SU-DHL-6 (cell line): Measurements from ENCODE around the gene EEF1AKMT3.

Experiments
- H2AFZ ChIP-seq: fragments of 200-600 bp; sonication (generic); 2 replicates; pipeline ENCODE4 v1.6.1; 2014; ENCODE audit warnings: low read depth, mild to moderate bottlenecking, moderate library complexity, mixed read lengths, antibody characterized with exemption, low read length; ENCODE audit not compliant: severe bottlenecking
- H3F3A ChIP-seq: fragments of 200-600 bp; shearing (Covaris generic); 2 replicates; pipeline ENCODE4 v1.6.0; 2016; ENCODE audit warnings: antibody characterized with exemption, mild to moderate bottlenecking; ENCODE audit not compliant: insufficient read depth
- H3K27ac ChIP-seq: fragments of 200-600 bp; sonication (generic); 2 replicates; pipeline ENCODE4 v1.5.1; 2016; ENCODE audit warnings: low read depth, mild to moderate bottlenecking, low read length, moderate library complexity, mixed read lengths
- H3K27me3 ChIP-seq: fragments of 200-600 bp; sonication (generic), shearing (Covaris generic); 2 replicates; pipeline ENCODE4 v1.6.0; 2014; ENCODE audit warnings: mild to moderate bottlenecking, low read length
- H3K36me3 ChIP-seq: fragments of 200-600 bp; sonication (generic); 2 replicates; pipeline ENCODE4 v1.6.1; 2014; ENCODE audit warnings: mild to moderate bottlenecking, low read length, mixed read lengths
- H3K4me2 ChIP-seq: fragments of 300-600, 200-600 bp; shearing (Covaris generic), sonication (generic); 2 replicates; pipeline ENCODE4 v1.6.0; 2014; ENCODE audit warnings: low read length, low read depth, mild to moderate bottlenecking; ENCODE audit not compliant: poor library complexity, severe bottlenecking
- H3K4me3 ChIP-seq: fragments of 200-600 bp; sonication (generic); 2 replicates; pipeline ENCODE4 v1.5.1; 2014; ENCODE audit warnings: antibody characterized with exemption, low read length, mild to moderate bottlenecking, mixed read lengths; ENCODE audit not compliant: insufficient read depth, poor library complexity, severe bottlenecking
- H3K79me2 ChIP-seq: fragments of 200-600 bp; sonication (generic); 2 replicates; pipeline ENCODE4 v1.6.1; 2014; ENCODE audit warnings: mild to moderate bottlenecking, low read length, moderate library complexity; ENCODE audit not compliant: insufficient read depth
- H3K9ac ChIP-seq: fragments of 200-600 bp; sonication (generic); 2 replicates; pipeline ENCODE4 v1.7.0; 2014; ENCODE audit warnings: mild to moderate bottlenecking, low read length
- H3K9me2 ChIP-seq: fragments of 200-600 bp; sonication (generic); replicated peaks from 2 replicates; pipeline ENCODE4 v1.6.1; 2014; ENCODE audit warnings: low read length; ENCODE audit not compliant: insufficient read depth
- H3K9me3 ChIP-seq: fragments of 200-600 bp; sonication (generic); 2 replicates; pipeline ENCODE4 v1.6.1; 2014; ENCODE audit warnings: low read length, mixed read lengths; ENCODE audit not compliant: insufficient read depth
- H4K20me1 ChIP-seq: fragments of 200-600 bp; sonication (generic); 2 replicates; pipeline ENCODE4 v1.6.1; 2014; ENCODE audit warnings: low read depth, mild to moderate bottlenecking, antibody characterized with exemption, low read length, moderate library complexity, mixed read lengths
- CTCF ChIP-seq: fragments of 200-600 bp; sonication (generic); IDR thresholded peaks from one replicate; pipeline ENCODE4 v1.5.1; 2017; ENCODE audit warnings: antibody characterized with exemption, mild to moderate bottlenecking, low read length, moderate library complexity; ENCODE audit not compliant: insufficient read depth, poor library complexity, severe bottlenecking
- EZH2phosphoT487 ChIP-seq: fragments of 200-600 bp; sonication (generic), shearing (Covaris generic); conservative IDR thresholded peaks from 2 replicates; pipeline ENCODE4 v1.6.1; 2018; ENCODE audit warnings: mild to moderate bottlenecking, antibody characterized with exemption, low read length, moderate library complexity, mixed read lengths

The EEF1AKMT3 gene

GRCh38 chr12:57756406-57757341 lies 15.7 kb upstream of the EEF1AKMT3 start:
- peaks cover 8% of the 10 kb centered on the region for H4K20me1 ChIP-seq
- H3K27me3 ChIP-seq: no peaks in the 10 kb centered on the region
- peaks cover 4% of the 10 kb centered on the region for H3K79me2 ChIP-seq
- TF ChIP-seq EZH2phosphoT487 (no peak), CTCF (peak; percentile 83)
- peak overlapping the region; percentile 47 for H2AFZ ChIP-seq
- H3K36me3 ChIP-seq: no peaks in the 10 kb centered on the region
- H3K9me2 ChIP-seq: no peaks in the 10 kb centered on the region
- H3K4me2 ChIP-seq: peak overlapping the region; percentile 92
- H3K27ac ChIP-seq: peak overlapping the region; percentile 72
- H3K9ac ChIP-seq: peak overlapping the region; percentile 77
- H3K4me3 ChIP-seq: peak overlapping the region; percentile 60
- peaks cover 25% of the 10 kb centered on the region for H3F3A ChIP-seq
- H3K9me3 ChIP-seq: no peaks in the 10 kb centered on the region

- Histone ChIP-seq H3K4me3 (no peak overlapping the region), H3K36me3 (no peaks in the 10 kb centered on the region), H4K20me1 (peaks cover 8% of the 10 kb centered on the region), H3F3A (peaks cover 25% of the 10 kb centered on the region), H2AFZ (no peak overlapping the region), H3K9ac (no peak overlapping the region), H3K27me3 (no peaks in the 10 kb centered on the region), H3K27ac (no peak overlapping the region), H3K79me2 (no peaks in the 10 kb centered on the region), H3K9me2 (no peaks in the 10 kb centered on the region), H3K4me2 (no peak overlapping the region), H3K9me3 (no peaks in the 10 kb centered on the region)
- no peak for TF ChIP-seq CTCF
- TF ChIP-seq EZH2phosphoT487: no peak
These were observed 14.6 kb upstream of the EEF1AKMT3 start for GRCh38 chr12:57757771-57758170.

- H3K9me3 ChIP-seq: no peaks in the 10 kb centered on the region
- H3K9ac ChIP-seq: no peak overlapping the region
- H3K27ac ChIP-seq: no peak overlapping the region
- H4K20me1 ChIP-seq: peaks cover 8% of the 10 kb centered on the region
- no peak overlapping the region for H3K4me3 ChIP-seq
- no peaks in the 10 kb centered on the region for H3K79me2 ChIP-seq
- H2AFZ ChIP-seq: no peak overlapping the region
- no peaks in the 10 kb centered on the region for H3K36me3 ChIP-seq
- no peaks in the 10 kb centered on the region for H3K9me2 ChIP-seq
- no peaks in the 10 kb centered on the region for H3K27me3 ChIP-seq
- H3F3A ChIP-seq: peaks cover 19% of the 10 kb centered on the region
- no peak overlapping the region for H3K4me2 ChIP-seq
- TF ChIP-seq CTCF (no peak), EZH2phosphoT487 (no peak)
These were observed 13.7 kb upstream of the EEF1AKMT3 start for GRCh38 chr12:57758552-57759359.
